Thoracic aorta (tissue), 2 donors: ENCODE results near the gene LMOD3. TPM values are rescaled to one million over a fixed set of nuclear protein-coding genes. Genes with fewer than 3 reads are reported as not detected.

Experiments
- ATAC-seq: fragments of 150-250 bp; one replicate; pipeline ENCODE4 v1.8.0; 2017; ENCODE audit warnings: low read depth; ENCODE audit not compliant: insufficient number of reproducible peaks, low FRiP score
- DNase-seq: peaks from one replicate; pipeline ENCODE4 v3.0.0-alpha.2; 2020; ENCODE audit warnings: low spot score
- H3K27ac ChIP-seq, 2 donors: fragments of 200-600 bp; sonication (generic); 1 replicate in 1 of 2; 2 replicates in 1 of 2; pipeline ENCODE4 v1.5.1; 2016; ENCODE audit warnings: mild to moderate bottlenecking in 2 of 2, moderate library complexity in 2 of 2
- H3K27me3 ChIP-seq: fragments of 200-600 bp; sonication (generic); replicated peaks from 2 replicates; pipeline ENCODE4 v1.6.0; 2016; ENCODE audit warnings: mild to moderate bottlenecking; ENCODE audit not compliant: insufficient read depth
- H3K36me3 ChIP-seq: fragments of 200-600 bp; sonication (generic); one replicate; pipeline ENCODE4 v1.5.1; 2016
- H3K4me1 ChIP-seq, 2 donors: fragments of 200-600 bp; sonication (generic); 1 replicate in 1 of 2; 2 replicates in 1 of 2; pipeline versions ENCODE4 v1.5.1 to v1.6.0; 2016; ENCODE audit warnings: low read depth in 2 of 2, mild to moderate bottlenecking in 1 of 2; ENCODE audit not compliant: control insufficient read depth in 1 of 2
- H3K4me3 ChIP-seq: fragments of 200-600 bp; sonication (generic); 2 replicates; pipeline ENCODE4 v1.5.1; 2016; ENCODE audit warnings: mild to moderate bottlenecking
- H3K9me3 ChIP-seq: fragments of 200-600 bp; sonication (generic); 2 replicates; pipeline ENCODE4 v1.5.1; 2016
- total RNA-seq, 2 donors: library from RNA; depleted of rRNA; stranded (reverse); fragments of >200 nt; gene quantifications; one replicate each; pipeline versions ENCODE4 v1.1.0 to v1.2.3, GENCODE V29; 2016
- TF ChIP-seq, protein P1 (sequence below): fragments of 200-600 bp; sonication (generic); IDR thresholded peaks from one replicate; pipeline ENCODE4 v1.5.1; 2019; ENCODE audit warnings: antibody characterized with exemption

LMOD3 gene
- total RNA-seq, 2 donors from 2014 or later: not detected

DNA sequence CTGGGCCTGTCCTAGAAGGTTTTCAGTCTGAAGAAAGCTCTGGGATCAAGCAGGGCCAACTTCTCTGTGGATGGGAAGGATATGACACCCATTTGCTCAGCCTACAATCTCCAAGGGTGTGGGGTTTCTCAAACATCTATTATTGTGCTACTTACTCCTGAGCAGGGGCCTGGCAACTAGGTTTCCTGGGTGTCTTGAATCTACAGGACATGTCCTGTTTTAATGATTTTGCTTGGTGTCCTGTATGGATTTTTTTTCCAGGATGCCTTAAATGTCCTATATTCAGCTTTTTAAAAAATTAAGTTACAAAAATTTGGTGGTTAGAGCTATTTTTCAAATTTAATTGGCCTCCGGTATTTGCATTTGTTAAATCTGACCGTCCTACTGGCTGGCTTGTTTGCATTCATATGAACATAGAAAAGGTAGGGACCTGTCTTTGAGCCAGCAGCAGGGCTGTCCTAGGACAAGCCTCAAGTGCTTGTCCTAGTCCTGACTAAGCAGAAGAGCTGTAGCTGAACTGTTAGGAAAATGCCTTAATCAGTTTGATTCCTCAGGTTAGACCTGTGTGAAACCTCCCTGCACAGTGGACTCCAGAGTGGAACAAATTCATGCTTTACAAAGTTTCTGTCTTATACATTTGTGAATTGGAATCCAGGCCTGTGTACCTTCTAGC lies 40.0 kb upstream of the LMOD3 start:
- no peak overlapping the region for H3K27ac ChIP-seq
- H3K27me3 ChIP-seq: no peaks in the 10 kb centered on the region
- no peaks in the 10 kb centered on the region for H3K9me3 ChIP-seq
- H3K4me1 ChIP-seq: no peaks in the 10 kb centered on the region
- H3K4me3 ChIP-seq: no peak overlapping the region
- ATAC-seq (no peak), DNase-seq (no peak)
- H3K36me3 ChIP-seq: no peaks in the 10 kb centered on the region
- TF ChIP-seq, protein P1, sequence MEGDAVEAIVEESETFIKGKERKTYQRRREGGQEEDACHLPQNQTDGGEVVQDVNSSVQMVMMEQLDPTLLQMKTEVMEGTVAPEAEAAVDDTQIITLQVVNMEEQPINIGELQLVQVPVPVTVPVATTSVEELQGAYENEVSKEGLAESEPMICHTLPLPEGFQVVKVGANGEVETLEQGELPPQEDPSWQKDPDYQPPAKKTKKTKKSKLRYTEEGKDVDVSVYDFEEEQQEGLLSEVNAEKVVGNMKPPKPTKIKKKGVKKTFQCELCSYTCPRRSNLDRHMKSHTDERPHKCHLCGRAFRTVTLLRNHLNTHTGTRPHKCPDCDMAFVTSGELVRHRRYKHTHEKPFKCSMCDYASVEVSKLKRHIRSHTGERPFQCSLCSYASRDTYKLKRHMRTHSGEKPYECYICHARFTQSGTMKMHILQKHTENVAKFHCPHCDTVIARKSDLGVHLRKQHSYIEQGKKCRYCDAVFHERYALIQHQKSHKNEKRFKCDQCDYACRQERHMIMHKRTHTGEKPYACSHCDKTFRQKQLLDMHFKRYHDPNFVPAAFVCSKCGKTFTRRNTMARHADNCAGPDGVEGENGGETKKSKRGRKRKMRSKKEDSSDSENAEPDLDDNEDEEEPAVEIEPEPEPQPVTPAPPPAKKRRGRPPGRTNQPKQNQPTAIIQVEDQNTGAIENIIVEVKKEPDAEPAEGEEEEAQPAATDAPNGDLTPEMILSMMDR: no peak

DNA sequence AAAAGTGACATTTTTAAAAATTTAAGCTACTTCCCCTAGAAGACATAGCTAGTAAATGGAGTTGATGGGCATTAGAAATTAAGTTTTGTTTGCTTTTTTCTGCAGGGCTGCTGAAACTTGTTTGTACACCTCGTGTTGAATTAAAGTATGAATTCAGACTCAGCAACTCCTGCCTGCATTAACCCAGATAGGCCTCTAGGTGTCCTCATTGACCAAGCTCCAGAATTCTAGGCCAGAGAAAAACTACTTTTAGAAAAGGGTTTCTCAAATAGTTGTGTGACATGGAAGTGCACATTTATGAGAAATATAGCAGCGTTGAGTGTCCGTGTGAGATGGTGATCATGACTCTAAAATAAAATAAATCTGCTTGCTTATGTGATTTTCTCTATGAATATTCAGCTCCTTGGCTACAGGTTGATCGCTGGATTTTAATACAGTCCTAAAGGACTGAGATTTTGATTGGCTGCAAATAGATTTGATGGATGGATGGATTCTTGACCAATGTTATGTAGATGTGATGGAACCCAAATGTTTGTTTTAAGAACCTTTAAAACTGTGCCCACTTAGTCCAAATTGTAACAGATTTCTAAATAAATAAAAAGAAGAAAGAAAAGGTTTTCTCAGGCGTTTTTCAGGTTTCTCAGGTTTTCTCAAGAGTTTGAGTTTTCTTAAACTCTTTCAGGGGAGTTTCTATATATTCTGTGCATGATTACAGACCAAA lies 39.4 kb upstream of the LMOD3 start:
- Histone ChIP-seq H3K4me1 (no peaks in the 10 kb centered on the region), H3K9me3 (no peaks in the 10 kb centered on the region), H3K36me3 (no peaks in the 10 kb centered on the region), H3K27ac (no peak overlapping the region), H3K27me3 (no peaks in the 10 kb centered on the region), H3K4me3 (no peak overlapping the region)
- ATAC-seq (peak; percentile 30), DNase-seq (no peak)
- TF ChIP-seq, protein P1: peak; percentile 91

- no peak for ATAC-seq
- no peak for DNase-seq
- TF ChIP-seq, protein P1: no peak
- H3K36me3 ChIP-seq: no peaks in the 10 kb centered on the region
- no peaks in the 10 kb centered on the region for H3K27me3 ChIP-seq
- no peak overlapping the region for H3K4me3 ChIP-seq
- no peaks in the 10 kb centered on the region for H3K9me3 ChIP-seq
- no peak overlapping the region for H3K27ac ChIP-seq
- no peaks in the 10 kb centered on the region for H3K4me1 ChIP-seq
Observed at GRCh38 chr3:69160525-69160924, 38.1 kb upstream of the LMOD3 start.

GRCh38 chr3:69160107-69160506 lies 37.7 kb upstream of the LMOD3 start:
- H3K4me1 ChIP-seq: no peaks in the 10 kb centered on the region
- H3K27ac ChIP-seq: no peak overlapping the region
- H3K9me3 ChIP-seq: no peaks in the 10 kb centered on the region
- ATAC-seq (no peak), DNase-seq (no peak)
- H3K27me3 ChIP-seq: no peaks in the 10 kb centered on the region
- no peaks in the 10 kb centered on the region for H3K36me3 ChIP-seq
- TF ChIP-seq, protein P1: no peak
- H3K4me3 ChIP-seq: no peak overlapping the region

DNA sequence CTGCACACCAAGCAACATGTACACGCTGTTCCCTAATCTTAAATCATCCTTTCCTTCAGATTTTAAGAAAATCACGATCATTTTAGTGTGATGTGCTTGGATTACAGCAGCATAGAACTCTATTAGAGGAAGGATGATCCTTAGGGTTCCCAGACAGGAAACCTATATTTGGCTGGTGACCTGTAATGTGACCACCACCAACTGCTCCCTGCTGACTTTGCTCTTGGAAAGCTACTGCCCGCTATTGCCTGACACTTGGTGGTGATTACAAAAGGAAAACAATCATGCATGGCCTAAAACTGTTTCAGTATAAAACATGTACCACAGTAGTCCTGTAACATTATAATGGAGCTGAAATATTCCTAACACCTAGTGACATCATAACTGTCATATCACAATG lies 27.2 kb upstream of the LMOD3 start:
- no peak overlapping the region for H3K4me3 ChIP-seq
- H3K9me3 ChIP-seq: no peaks in the 10 kb centered on the region
- no peaks in the 10 kb centered on the region for H3K27me3 ChIP-seq
- H3K27ac ChIP-seq: no peak overlapping the region
- TF ChIP-seq, protein P1: no peak
- no peaks in the 10 kb centered on the region for H3K36me3 ChIP-seq
- ATAC-seq (no peak), DNase-seq (no peak)
- H3K4me1 ChIP-seq: no peaks in the 10 kb centered on the region
